B cell (primary cell): ENCODE data around the gene SPACA6. TPM values are rescaled to one million over a fixed set of nuclear protein-coding genes. Genes with fewer than 3 reads are reported as not detected.

Source experiments
- ATAC-seq: fragments of 200-7000 bp; cut with Tn5 transposase; one replicate; pipeline ENCODE4 v1.10.0; 2021; ENCODE audit warnings: low read depth, mild to moderate bottlenecking, moderate number of reproducible peaks, moderate library complexity
- CTCF ChIA-PET: fragments of 350-600 bp; sonication (Branson Sonifier 250); formaldehyde crosslinking; loops from one replicate; lab custom pipeline; 2021; ENCODE audit warnings: antibody characterized with exemption, inconsistent platforms; lab: Charles Lee
- POLR2A ChIA-PET: fragments of 350-600 bp; sonication (Branson Sonifier 250); formaldehyde crosslinking; loops from one replicate; lab custom pipeline; 2021; ENCODE audit warnings: antibody characterized with exemption; lab: Charles Lee
- DNase-seq: peaks from one replicate; pipeline ENCODE4 v3.0.0; 2013
- H2AFZ ChIP-seq: 2 replicates; pipeline ENCODE4 v1.6.1; 2012; ENCODE audit warnings: mild to moderate bottlenecking, low read depth, low read length; ENCODE audit not compliant: insufficient read depth, poor library complexity, severe bottlenecking
- H3K27ac ChIP-seq, 2 donors: 1 replicate in 1 of 2; 2 replicates in 1 of 2; pipeline ENCODE4 v1.5.1; 2012 to 2013; ENCODE audit warnings: low read length in 2 of 2, mild to moderate bottlenecking in 2 of 2, moderate library complexity in 1 of 2
- H3K27me3 ChIP-seq, 4 experiments: fragments of 200-600 bp in 1 of 4; sonication (generic) in 1 of 4; replicated peaks in 1 of 4; 1 replicate in 2 of 4; 2 replicates in 2 of 4; pipeline versions ENCODE4 v1.6.1 to v1.7.0; 2013 to 2016; ENCODE audit warnings: low read length in 3 of 4, mild to moderate bottlenecking in 2 of 4, mixed read lengths in 1 of 4, moderate library complexity in 1 of 4; ENCODE audit not compliant: insufficient read depth in 4 of 4, control insufficient read depth in 3 of 4; ENCODE audit errors: control extremely low read depth in 1 of 4
- H3K36me3 ChIP-seq, 2 experiments: replicated peaks in 1 of 2; 1 replicate in 1 of 2; 2 replicates in 1 of 2; pipeline versions ENCODE4 v1.6.1 to v1.7.1; 2013; ENCODE audit warnings: low read length in 1 of 2; ENCODE audit not compliant: insufficient read depth in 2 of 2, control insufficient read depth in 1 of 2; ENCODE audit errors: control extremely low read depth in 1 of 2, extremely low read depth in 1 of 2
- H3K4me1 ChIP-seq, 2 donors: fragments of 200-600 bp in 1 of 2; sonication (generic) in 1 of 2; 1 replicate in 1 of 2; 2 replicates in 1 of 2; pipeline versions ENCODE4 v1.5.1 to v1.6.1; 2013 to 2017; ENCODE audit warnings: low read length in 2 of 2; ENCODE audit not compliant: control insufficient read depth in 2 of 2, insufficient read depth in 2 of 2
- H3K4me2 ChIP-seq: replicated peaks from 2 replicates; pipeline ENCODE3; 2012; ENCODE audit warnings: mild to moderate bottlenecking, low read depth, low read length; ENCODE audit not compliant: poor library complexity, severe bottlenecking
- H3K4me3 ChIP-seq, 5 experiments: fragments of 200-600 bp in 1 of 5; sonication (generic) in 1 of 5; 1 replicate in 3 of 5; 2 replicates in 2 of 5; pipeline versions ENCODE4 v1.5.1 to v1.7.0; 2011 to 2016; ENCODE audit warnings: low read length in 4 of 5, mild to moderate bottlenecking in 4 of 5, low read depth in 2 of 5, control low read depth in 1 of 5, moderate library complexity in 1 of 5; ENCODE audit not compliant: insufficient read depth in 1 of 5; ENCODE audit errors: control extremely low read depth in 1 of 5, extremely low read depth in 1 of 5
- H3K79me2 ChIP-seq: fragments of 200-600 bp; sonication (generic); one replicate; pipeline ENCODE4 v1.6.0; 2016; ENCODE audit warnings: low read length; ENCODE audit not compliant: control insufficient read depth, insufficient read depth
- H3K9ac ChIP-seq: fragments of 200-600 bp; sonication (generic); 2 replicates; pipeline ENCODE4 v1.6.1; 2017; ENCODE audit warnings: mild to moderate bottlenecking, low read length, moderate library complexity
- H3K9me3 ChIP-seq, 3 donors: one replicate each; pipeline versions ENCODE4 v1.6.1 to v1.7.1; 2013; ENCODE audit warnings: low read length in 2 of 3; ENCODE audit not compliant: control insufficient read depth in 2 of 3, insufficient read depth in 1 of 3; ENCODE audit errors: control extremely low read depth in 1 of 3
- H4K20me1 ChIP-seq: 2 replicates; pipeline ENCODE4 v1.6.0; 2012; ENCODE audit warnings: mild to moderate bottlenecking, low read length; ENCODE audit not compliant: insufficient read depth, control insufficient read depth, poor library complexity, severe bottlenecking
- H3K27ac Mint-ChIP-seq: one replicate; pipeline ENCODE4 v1.8.0; 2021; ENCODE audit warnings: mixed read lengths
- H3K27me3 Mint-ChIP-seq: one replicate; pipeline ENCODE4 v1.8.0; 2021; ENCODE audit warnings: mixed read lengths
- H3K4me1 Mint-ChIP-seq: one replicate; pipeline ENCODE4 v1.8.0; 2021; ENCODE audit warnings: mixed read lengths
- H3K4me3 Mint-ChIP-seq: one replicate; pipeline ENCODE4 v1.8.0; 2021; ENCODE audit warnings: mixed read lengths
- H3K9me3 Mint-ChIP-seq: one replicate; pipeline ENCODE4 v1.8.0; 2022; ENCODE audit warnings: mixed read lengths; ENCODE audit not compliant: insufficient read depth
- EZH2 ChIP-seq: IDR thresholded peaks from 2 replicates; pipeline ENCODE4 v1.6.1; 2012; ENCODE audit warnings: borderline replicate concordance, low read depth, mild to moderate bottlenecking, moderate library complexity, low read length; ENCODE audit not compliant: insufficient read depth, poor library complexity, severe bottlenecking
- WGBS: methylation state at CpG from one replicate; pipeline ENCODE4 v1.1.5; 2013; ENCODE audit warnings: missing lambda C conversion rate; ENCODE audit not compliant: insufficient coverage; 5-methylcytosine and 5-hydroxymethylcytosine counted together
- intact Hi-C: fragments of 100-400 bp; cut with micrococcal nuclease; formaldehyde crosslinking; loops from one replicate; pipeline ENCODE4 v1.10.0; 2022
- polyA plus RNA-seq: library from polyadenylated mRNA; depleted of rRNA; stranded (reverse); fragments of >200 nt; gene quantifications from 2 replicates; pipeline ENCODE4 v1.2.3, GENCODE V29; 2012
- total RNA-seq, 2 donors: library from RNA; stranded (reverse); fragments of 120-200 nt in 1 of 2; gene quantifications; 1 replicate in 1 of 2; 2 replicates in 1 of 2; pipeline versions ENCODE4 v1.2.3 to v1.2.4, GENCODE V29; 2013 to 2022
- TF ChIP-seq, protein P1 (sequence below): fragments of 200-600 bp; IDR thresholded peaks from one replicate; pipeline ENCODE4 v1.8.0; 2022; ENCODE audit warnings: antibody characterized with exemption, mild to moderate bottlenecking

The SPACA6 gene
- total and polyA plus RNA-seq, 2 donors (not counting 1 experiment from before 2014, with no cell fraction given), result 3.3 to 4.0 TPM

GRCh38 chr19:51686171-51686570 lies 7.0 kb upstream of the SPACA6 start:
- CTCF ChIA-PET, result no interaction called here
- DNase-seq, result no peak
- no peak for ATAC-seq
- no peak overlapping the region for H3K4me2 ChIP-seq
- H3K79me2 ChIP-seq, result no peaks in the 10 kb centered on the region
- peaks cover 0 to 47% (median 26%) of the 10 kb centered on the region in 4 experiments for H3K27me3 ChIP-seq
- no peak overlapping the region for H3K9ac ChIP-seq
- H3K36me3 ChIP-seq, result no peaks in the 10 kb centered on the region
- intact Hi-C loops, result no loop called here
- Mint-ChIP-seq H3K27me3 (peaks cover 53% of the 10 kb centered on the region), H3K9me3 (peaks cover 3% of the 10 kb centered on the region), H3K27ac (no peak overlapping the region), H3K4me1 (peaks cover 19% of the 10 kb centered on the region), H3K4me3 (no peak overlapping the region)
- H3K4me1 ChIP-seq, result peaks cover 15 to 22% of the 10 kb centered on the region in 2 donors
- H4K20me1 ChIP-seq, result no peaks in the 10 kb centered on the region
- TF ChIP-seq EZH2, result no peak
- TF ChIP-seq, protein P1, sequence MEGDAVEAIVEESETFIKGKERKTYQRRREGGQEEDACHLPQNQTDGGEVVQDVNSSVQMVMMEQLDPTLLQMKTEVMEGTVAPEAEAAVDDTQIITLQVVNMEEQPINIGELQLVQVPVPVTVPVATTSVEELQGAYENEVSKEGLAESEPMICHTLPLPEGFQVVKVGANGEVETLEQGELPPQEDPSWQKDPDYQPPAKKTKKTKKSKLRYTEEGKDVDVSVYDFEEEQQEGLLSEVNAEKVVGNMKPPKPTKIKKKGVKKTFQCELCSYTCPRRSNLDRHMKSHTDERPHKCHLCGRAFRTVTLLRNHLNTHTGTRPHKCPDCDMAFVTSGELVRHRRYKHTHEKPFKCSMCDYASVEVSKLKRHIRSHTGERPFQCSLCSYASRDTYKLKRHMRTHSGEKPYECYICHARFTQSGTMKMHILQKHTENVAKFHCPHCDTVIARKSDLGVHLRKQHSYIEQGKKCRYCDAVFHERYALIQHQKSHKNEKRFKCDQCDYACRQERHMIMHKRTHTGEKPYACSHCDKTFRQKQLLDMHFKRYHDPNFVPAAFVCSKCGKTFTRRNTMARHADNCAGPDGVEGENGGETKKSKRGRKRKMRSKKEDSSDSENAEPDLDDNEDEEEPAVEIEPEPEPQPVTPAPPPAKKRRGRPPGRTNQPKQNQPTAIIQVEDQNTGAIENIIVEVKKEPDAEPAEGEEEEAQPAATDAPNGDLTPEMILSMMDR, result no peak
- H3K27ac ChIP-seq, result no peak overlapping the region
- no peak overlapping the region for H2AFZ ChIP-seq
- no CpG with 5 or more reads among the region's 2 CpGs for WGBS
- H3K4me3 ChIP-seq, result no peak overlapping the region
- POLR2A ChIA-PET, result no interaction called here
- H3K9me3 ChIP-seq, result peaks cover 0 to 11% (median 0%) of the 10 kb centered on the region in 3 donors

GRCh38 chr19:51687791-51688670 lies 5.1 kb upstream of the SPACA6 start:
- intact Hi-C loops, result no loop called here
- Histone ChIP-seq H3K4me3 (no peak overlapping the region), H4K20me1 (no peaks in the 10 kb centered on the region), H2AFZ (peak overlapping the region; percentile 64), H3K9me3 (peaks cover 0 to 11% (median 0%) of the 10 kb centered on the region in 3 donors), H3K9ac (no peak overlapping the region), H3K36me3 (no peaks in the 10 kb centered on the region), H3K27ac (no peak overlapping the region), H3K79me2 (no peaks in the 10 kb centered on the region), H3K4me1 (peaks cover 15 to 25% of the 10 kb centered on the region in 2 donors), H3K27me3 (peaks cover 0 to 54% (median 26%) of the 10 kb centered on the region in 4 experiments), H3K4me2 (peak overlapping the region; percentile 91)
- peaks cover 3% of the 10 kb centered on the region for H3K9me3 Mint-ChIP-seq
- WGBS, result 40% methylated on average over 22 of the region's 22 CpGs
- ATAC-seq (no peak), DNase-seq (no peak)
- TF ChIP-seq, protein P1, result no peak
- no peak for TF ChIP-seq EZH2
- peaks cover 20% of the 10 kb centered on the region for H3K4me1 Mint-ChIP-seq
- peak overlapping the region; percentile 72 for H3K4me3 Mint-ChIP-seq
- H3K27ac Mint-ChIP-seq, result no peak overlapping the region
- ChIA-PET POLR2A (no interaction called here), CTCF (interaction anchor here (1.3 kb wide), 1 partner anchor 31 kb away, joined by 3 read pairs; no protein-coding TSS in a partner anchor)
- peaks cover 59% of the 10 kb centered on the region for H3K27me3 Mint-ChIP-seq
